Endothelial cell of umbilical vein (primary cell): ENCODE results near the gene ANKS1B.

Experiments
- CTCF ChIP-seq, 2 donors: IDR thresholded peaks; 1 replicate in 1 of 2; 2 replicates in 1 of 2; pipeline ENCODE4 v1.5.1; 2011; ENCODE audit warnings: low read length in 2 of 2, mild to moderate bottlenecking in 2 of 2, moderate library complexity in 2 of 2, control low read depth in 1 of 2, inconsistent platforms in 1 of 2, low read depth in 1 of 2; ENCODE audit not compliant: insufficient read depth in 1 of 2; ENCODE audit errors: extremely low read depth in 1 of 2
- FOS ChIP-seq: IDR thresholded peaks from 2 replicates; pipeline ENCODE4 v1.6.1; 2011; ENCODE audit warnings: mild to moderate bottlenecking, low read length, moderate library complexity, borderline replicate concordance; ENCODE audit not compliant: insufficient read depth
- JUN ChIP-seq: IDR thresholded peaks from 2 replicates; pipeline ENCODE4 v1.6.1; 2011; ENCODE audit warnings: borderline replicate concordance, low read depth; ENCODE audit not compliant: insufficient read length, insufficient read depth
- MAX ChIP-seq: IDR thresholded peaks from 2 replicates; pipeline ENCODE4 v1.6.1; 2011; ENCODE audit not compliant: insufficient read depth, insufficient read length
- MYC ChIP-seq: IDR thresholded peaks from one replicate; pipeline ENCODE4 v1.6.1; 2011; ENCODE audit warnings: mild to moderate bottlenecking, low read depth, low read length
- POLR2A ChIP-seq: IDR thresholded peaks from 2 replicates; pipeline ENCODE4 v1.6.1; 2012; ENCODE audit warnings: low read depth, mild to moderate bottlenecking, control low read depth, low read length
- POLR2AphosphoS5 ChIP-seq: IDR thresholded peaks from 2 replicates; pipeline ENCODE4 v1.6.1; 2012; ENCODE audit warnings: low read depth, mild to moderate bottlenecking, control low read depth, low read length, moderate library complexity; ENCODE audit not compliant: insufficient read depth

GRCh38 chr12:99917711-99918402 is 66.9 kb downstream of the ANKS1B start:
- no peak for TF ChIP-seq POLR2A
- TF ChIP-seq CTCF (IDR thresholded peaks at IDR 0.05; ENCODE audit: extremely low read depth in 1 of 2, insufficient read depth in 1 of 2, low read depth in 1 of 2, low read length in 2 of 2): no peak
- TF ChIP-seq FOS: no peak
- TF ChIP-seq POLR2AphosphoS5: no peak
- no peak for TF ChIP-seq MYC
- TF ChIP-seq MAX: no peak
- TF ChIP-seq JUN: no peak
